ENCODE data around the gene PADI2. TPM values are rescaled to one million over a fixed set of nuclear protein-coding genes. Genes with fewer than 3 reads are reported as not detected.

The PADI2 gene
- total RNA-seq, 2 experiments from 2014 or later = 0.08 TPM; not detected in 1

DNA sequence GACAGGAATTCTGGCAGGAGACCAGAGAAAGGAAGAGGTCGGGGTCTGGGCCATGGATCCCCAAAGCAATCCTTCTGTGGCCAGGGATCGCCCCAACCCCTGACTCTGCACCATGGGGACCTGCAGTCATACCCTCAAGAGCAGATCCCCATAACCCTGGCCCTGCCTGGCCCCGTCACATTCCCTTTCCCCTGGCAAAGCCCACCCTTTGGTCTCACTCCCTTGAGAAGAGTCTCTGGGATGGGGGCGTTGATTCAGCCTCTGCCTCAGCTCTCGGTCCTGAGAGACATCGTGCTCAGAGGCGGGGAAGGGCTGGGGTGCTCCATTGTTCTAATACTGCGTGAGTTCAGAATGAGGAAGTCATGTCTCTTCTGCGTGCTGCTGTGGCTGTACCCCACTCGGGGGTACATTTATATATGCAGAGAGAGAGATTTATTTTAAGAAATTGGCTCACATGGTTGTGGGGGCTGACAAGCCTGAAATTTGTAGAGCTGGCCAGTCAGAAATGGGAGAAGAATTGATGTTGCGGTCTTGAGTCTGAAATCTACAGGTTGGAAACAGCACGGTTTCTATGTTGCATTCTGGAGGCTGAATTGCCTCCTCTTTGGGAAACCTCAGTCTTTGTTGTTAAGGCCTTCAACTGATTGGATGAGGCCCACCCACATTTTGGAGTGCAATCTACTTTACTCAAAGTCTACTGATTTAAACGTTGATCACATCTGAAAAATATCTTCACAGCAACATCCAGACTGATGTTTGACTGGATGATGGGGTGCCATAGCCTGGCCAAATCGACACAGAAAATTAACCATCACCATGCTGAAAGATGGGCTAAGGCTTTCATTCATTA, 4.2 kb upstream of the PADI2 start:
- H3K4me3 ChIP-seq (ENCODE audit: low read depth, low read length, poor library complexity, severe bottlenecking) = no peak overlapping the region
- H3K36me3 ChIP-seq (ENCODE audit: insufficient read depth, low read length) = no peaks in the 10 kb centered on the region
- no TSS peak for BruUV-seq (replicated peaks)
- no peak for DNase-seq (ENCODE audit: low spot score)
- H3K4me1 ChIP-seq (ENCODE audit: insufficient read depth, low read length, poor library complexity, severe bottlenecking) = peaks cover 19% of the 10 kb centered on the region
- no peaks in the 10 kb centered on the region for H3K9me2 ChIP-seq (ENCODE audit: insufficient read depth, low read length)
- no peaks in the 10 kb centered on the region for H3K79me2 ChIP-seq (ENCODE audit: insufficient read depth, low read depth, low read length)
- POLR2A ChIA-PET = no interaction called here
- H2AFZ ChIP-seq (ENCODE audit: low read length) = no peak overlapping the region
- no peak overlapping the region for H3K27ac ChIP-seq (ENCODE audit: low read depth, low read length, poor library complexity, severe bottlenecking)
- CTCF ChIA-PET (ENCODE audit: unreplicated experiment) = no interaction called here
- intact Hi-C loops (cut with micrococcal nuclease; ENCODE audit: unreplicated experiment) = loop anchor here (2.0 to 5.0 kb wide), 2 partner anchors 61 to 213 kb away; no protein-coding TSS in a partner anchor
- no peak overlapping the region for H3K4me2 ChIP-seq (ENCODE audit: low read length)
- no peaks in the 10 kb centered on the region for H3K9me3 ChIP-seq (ENCODE audit: low read length)
- no peaks in the 10 kb centered on the region for H4K20me1 ChIP-seq (ENCODE audit: insufficient read depth, low read length)
- TF ChIP-seq EZH2phosphoT487 (IDR thresholded peaks at IDR 0.05; ENCODE audit: borderline replicate concordance, low read depth, low read length) (no peak), CTCF (conservative IDR thresholded peaks at IDR 0.05; ENCODE audit: low read length) (no peak)

- Histone ChIP-seq H3K36me3 (ENCODE audit: insufficient read depth, low read length) (no peaks in the 10 kb centered on the region), H3K9me2 (ENCODE audit: insufficient read depth, low read length) (no peaks in the 10 kb centered on the region), H2AFZ (ENCODE audit: low read length) (no peak overlapping the region), H3K4me2 (ENCODE audit: low read length) (no peak overlapping the region), H3K27ac (ENCODE audit: low read depth, low read length, poor library complexity, severe bottlenecking) (no peak overlapping the region), H3K4me1 (ENCODE audit: insufficient read depth, low read length, poor library complexity, severe bottlenecking) (peaks cover 16% of the 10 kb centered on the region), H3K9me3 (ENCODE audit: low read length) (no peaks in the 10 kb centered on the region), H4K20me1 (ENCODE audit: insufficient read depth, low read length) (no peaks in the 10 kb centered on the region), H3K79me2 (ENCODE audit: insufficient read depth, low read depth, low read length) (no peaks in the 10 kb centered on the region), H3K4me3 (ENCODE audit: low read depth, low read length, poor library complexity, severe bottlenecking) (no peak overlapping the region)
- TF ChIP-seq EZH2phosphoT487 (IDR thresholded peaks at IDR 0.05; ENCODE audit: borderline replicate concordance, low read depth, low read length) = no peak
- no peak for TF ChIP-seq CTCF (conservative IDR thresholded peaks at IDR 0.05; ENCODE audit: low read length)
- intact Hi-C loops (cut with micrococcal nuclease; ENCODE audit: unreplicated experiment) = loop anchor here (5.0 kb wide), 1 partner anchor 60 kb away; no protein-coding TSS in a partner anchor
- ChIA-PET CTCF (ENCODE audit: unreplicated experiment) (interaction anchor here (0.6 kb wide), 1 partner anchor 33 kb away, joined by 3 read pairs; no protein-coding TSS in a partner anchor), POLR2A (interaction anchor here (0.8 kb wide), 1 partner anchor 112 kb away, joined by 4 read pairs; no protein-coding TSS in a partner anchor)
- DNase-seq (ENCODE audit: low spot score) = no peak
- no TSS peak for BruUV-seq (replicated peaks)
Measured at GRCh38 chr1:17122521-17123164, 3.4 kb upstream of the PADI2 start.

All from OCI-LY7 (cell line).